ENCODE results near the gene PTPRE. TPM values are rescaled to one million over a fixed set of nuclear protein-coding genes. Genes with fewer than 3 reads are reported as not detected.

Gene PTPRE
- total and polyA plus RNA-seq, 10 of the 15 experiments (the other 5 are each of a cell fraction or from before 2014, with no cell fraction given) = 2.9 to 7.6 (median 5.8) TPM

GRCh38 chr10:127983344-127984100, 76.6 kb downstream of the PTPRE start:
- no peak overlapping the region for H3K4me3 ChIP-seq
- no peak overlapping the region for H3K9ac ChIP-seq (ENCODE audit: control insufficient read depth, insufficient read depth, low read length)
- H3K27me3 ChIP-seq (replicated peaks in 1 of 2; ENCODE audit: control insufficient read depth in 2 of 2, insufficient read depth in 2 of 2, low read length in 1 of 2) = no peaks in the 10 kb centered on the region
- intact Hi-C loops (cut with micrococcal nuclease; ENCODE audit: unreplicated experiment) (no loop called here), in situ Hi-C loops (cut with MboI) (no loop called here)
- no peaks in the 10 kb centered on the region for H3K4me1 ChIP-seq (ENCODE audit: control insufficient read depth, insufficient read depth, low read length)
- no TSS peak for BruUV-seq (replicated peaks)
- RAD21 ChIA-PET (ENCODE audit: unreplicated experiment) = no interaction called here
- no peak overlapping the region for H2AFZ ChIP-seq (ENCODE audit: control insufficient read depth, low read depth, low read length)
- ATAC-seq (no peak), FAIRE-seq (no peak), DNase-seq (ENCODE audit: low read depth, low spot score) (no peak)
- no peaks in the 10 kb centered on the region for H3K79me2 ChIP-seq (ENCODE audit: control insufficient read depth, insufficient read depth, low read length)
- no peak overlapping the region for H3K4me2 ChIP-seq (ENCODE audit: control insufficient read depth, insufficient read depth)
- H3K9me3 ChIP-seq (replicated peaks; ENCODE audit: control insufficient read depth, insufficient read depth, low read length) = no peaks in the 10 kb centered on the region; the same call in 2 of the 3 replicates
- SMC1A ChIA-PET (ENCODE audit: uncharacterized antibody, unreplicated experiment) = no interaction called here
- no peaks in the 10 kb centered on the region for H3K36me3 ChIP-seq (ENCODE audit: control insufficient read depth in 2 of 2, insufficient read depth in 2 of 2, low read length in 1 of 2)
- POLR2A ChIA-PET = no interaction called here
- WGBS (ENCODE audit: insufficient coverage, insufficient replicate concordance, low lambda C conversion rate, missing lambda C conversion rate) = 40% methylated on average over 19 of the region's 19 CpGs
- H3K27ac ChIP-seq (ENCODE audit: control insufficient read depth, insufficient read depth) = no peak overlapping the region
- CTCF ChIA-PET = no interaction called here
- H4K20me1 ChIP-seq (ENCODE audit: control insufficient read depth, insufficient read depth) = no peaks in the 10 kb centered on the region
- TF ChIP-seq BRCA1 (IDR thresholded peaks at IDR 0.05; ENCODE audit: low read depth, low read length) (no peak), CEBPZ (IDR thresholded peaks at IDR 0.05; ENCODE audit: low read depth, low read length) (no peak), MYB (IDR thresholded peaks at IDR 0.05; ENCODE audit: borderline replicate concordance, low read depth, low read length) (no peak), MTA3 (IDR thresholded peaks at IDR 0.05; ENCODE audit: borderline replicate concordance, low read length) (no peak), EZH2 (IDR thresholded peaks at IDR 0.05; ENCODE audit: borderline replicate concordance, control insufficient read depth, low read depth, low read length) (no peak), TAF1 (IDR thresholded peaks at IDR 0.05; ENCODE audit: borderline replicate concordance, low read depth, low read length) (no peak), NR2F1 (conservative IDR thresholded peaks at IDR 0.05) (no peak), CHD1 (IDR thresholded peaks at IDR 0.05; ENCODE audit: low read depth, low read length) (no peak), CREM (IDR thresholded peaks at IDR 0.05; ENCODE audit: low read depth) (no peak), NRF1 (conservative IDR thresholded peaks at IDR 0.05; ENCODE audit: low read depth, low read length) (no peak), RCOR1 (conservative IDR thresholded peaks at IDR 0.05; ENCODE audit: low read depth, low read length) (no peak), ZNF207 (IDR thresholded peaks at IDR 0.05; ENCODE audit: borderline replicate concordance) (no peak), ZBTB40 (IDR thresholded peaks at IDR 0.05; ENCODE audit: borderline replicate concordance) (no peak), E2F4 (IDR thresholded peaks at IDR 0.05; ENCODE audit: low read depth, low read length) (no peak)
